ENCODE measurements around the gene MRPS34.

- TF ChIP-seq REST (IDR thresholded peaks at IDR 0.05; ENCODE audit: insufficient read depth in 1 of 2, low read depth in 2 of 2, low read length in 2 of 2) = no peak
- TF ChIP-seq TAF1 (IDR thresholded peaks at IDR 0.05; ENCODE audit: borderline replicate concordance, insufficient read depth, low read length) = no peak
- TF ChIP-seq SIN3A (IDR thresholded peaks at IDR 0.05; ENCODE audit: borderline replicate concordance, insufficient read depth, low read length) = no peak
- TF ChIP-seq POLR2AphosphoS5 (IDR thresholded peaks at IDR 0.05; ENCODE audit: low read depth, low read length) = no peak
- TF ChIP-seq FOXP2 (optimal IDR thresholded peaks at IDR 0.05; ENCODE audit: borderline replicate concordance, extremely low read depth, extremely low read length, insufficient read depth) = no peak
Observed at GRCh38 chr16:1807626-1808025, 34.7 kb upstream of the MRPS34 start.
